PC-9 (cell line): ENCODE measurements around the gene KIF7.

Experiments used
- CTCF ChIP-seq: fragments of 200-600 bp; sonication (generic); conservative IDR thresholded peaks from 2 replicates; pipeline ENCODE4 v1.6.1; 2017; ENCODE audit warnings: mixed run types, antibody characterized with exemption, mild to moderate bottlenecking, moderate library complexity
- EZH2 ChIP-seq: fragments of 200-600 bp; sonication (generic); IDR thresholded peaks from 2 replicates; pipeline ENCODE4 v1.8.0; 2017; ENCODE audit warnings: antibody characterized with exemption, low read depth

GRCh38 chr15:89659295-89659694, 4.0 kb upstream of the KIF7 start:
- no peak for TF ChIP-seq CTCF
- no peak for TF ChIP-seq EZH2
